AG09319 (cell line): ENCODE data around the gene OTOGL.
A peak's percentile ranks its signal among the peaks of the same experiment; 100 is the strongest.
"Not testable (repeated sequence)": the region's sequence is repeated elsewhere in the genome, so short reads cannot be mapped to it uniquely, and the experiment has no call there.

Experiments used
- DNase-seq: peaks from one replicate; pipeline ENCODE4 v3.0.0-alpha.2; 2010; ENCODE audit warnings: low read depth; ENCODE audit errors: extremely low read depth
- CTCF ChIP-seq: IDR thresholded peaks from 2 replicates; pipeline ENCODE4 v1.5.1; 2011; ENCODE audit warnings: low read depth, mild to moderate bottlenecking, inconsistent platforms, low read length, moderate library complexity

Gene OTOGL

GRCh38 chr12:80129895-80130530 lies 30.7 kb downstream of the OTOGL start:
- TF ChIP-seq CTCF, result no peak
- DNase-seq, result peak; percentile 47

- DNase-seq, result no peak
- TF ChIP-seq CTCF, result no peak
Observed at GRCh38 chr12:80135624-80136023, 36.3 kb downstream of the OTOGL start.

GRCh38 chr12:80140005-80140404 lies 40.7 kb downstream of the OTOGL start:
- DNase-seq, result no peak
- TF ChIP-seq CTCF, result no peak

- DNase-seq, result no peak
- no peak for TF ChIP-seq CTCF
Observed at GRCh38 chr12:80142640-80143039, 43.3 kb downstream of the OTOGL start.

- no peak for TF ChIP-seq CTCF
- no peak for DNase-seq
Observed at GRCh38 chr12:80143537-80143936, 44.2 kb downstream of the OTOGL start.

GRCh38 chr12:80149547-80150313 lies 50.4 kb downstream of the OTOGL start:
- DNase-seq, result not testable (repeated sequence)

GRCh38 chr12:80151131-80151530 lies 51.8 kb downstream of the OTOGL start:
- no peak for TF ChIP-seq CTCF
- no peak for DNase-seq
